ENCODE results near the gene MCCD1.

The MCCD1 gene

GRCh38 chr6:31577579-31577966 lies 48.8 kb downstream of the MCCD1 start:
- H3K4me3 ChIP-seq (IDR thresholded peaks at IDR 0.05; ENCODE audit: insufficient read depth, low read depth, low read length): no peak overlapping the region

GRCh38 chr6:31578184-31579118 lies 49.7 kb downstream of the MCCD1 start:
- Histone ChIP-seq H3K9ac (no peak overlapping the region), H3K79me2 (ENCODE audit: insufficient read depth, low read depth) (no peaks in the 10 kb centered on the region), H2AFZ (ENCODE audit: low read depth) (no peak overlapping the region), H3K27me3 (ENCODE audit: insufficient read depth, low read depth) (peaks cover 50% of the 10 kb centered on the region), H3K36me3 (ENCODE audit: insufficient read depth) (no peaks in the 10 kb centered on the region), H3K4me3 (IDR thresholded peaks at IDR 0.05; ENCODE audit: insufficient read depth, low read depth, low read length) (no peak overlapping the region), H3K4me2 (no peak overlapping the region), H3K4me1 (ENCODE audit: low read depth, poor library complexity, severe bottlenecking) (peaks cover 25% of the 10 kb centered on the region), H4K20me1 (ENCODE audit: insufficient read depth) (no peaks in the 10 kb centered on the region), H3K27ac (no peak overlapping the region)
- TF ChIP-seq CTCF (conservative IDR thresholded peaks at IDR 0.05; ENCODE audit: low read depth, low read length): no peak

More at GRCh38 chr6:31577579-31577966, 48.8 kb downstream of the MCCD1 start:
- H3K36me3 ChIP-seq (ENCODE audit: insufficient read depth): no peaks in the 10 kb centered on the region
- peaks cover 54% of the 10 kb centered on the region for H3K27me3 ChIP-seq (ENCODE audit: insufficient read depth, low read depth)
- peaks cover 20% of the 10 kb centered on the region for H3K4me1 ChIP-seq (ENCODE audit: low read depth, poor library complexity, severe bottlenecking)
- H3K9ac ChIP-seq: no peak overlapping the region
- H2AFZ ChIP-seq (ENCODE audit: low read depth): no peak overlapping the region
- no peaks in the 10 kb centered on the region for H3K79me2 ChIP-seq (ENCODE audit: insufficient read depth, low read depth)
- TF ChIP-seq CTCF (conservative IDR thresholded peaks at IDR 0.05; ENCODE audit: low read depth, low read length): no peak
- H4K20me1 ChIP-seq (ENCODE audit: insufficient read depth): no peaks in the 10 kb centered on the region
- no peak overlapping the region for H3K4me2 ChIP-seq
- H3K27ac ChIP-seq: no peak overlapping the region

GRCh38 chr6:31579119-31579505 lies 50.4 kb downstream of the MCCD1 start:
- H2AFZ ChIP-seq (ENCODE audit: low read depth): no peak overlapping the region
- no peaks in the 10 kb centered on the region for H3K36me3 ChIP-seq (ENCODE audit: insufficient read depth)
- no peak overlapping the region for H3K9ac ChIP-seq
- no peak overlapping the region for H3K27ac ChIP-seq
- peaks cover 25% of the 10 kb centered on the region for H3K4me1 ChIP-seq (ENCODE audit: low read depth, poor library complexity, severe bottlenecking)
- H3K4me2 ChIP-seq: no peak overlapping the region
- TF ChIP-seq CTCF (conservative IDR thresholded peaks at IDR 0.05; ENCODE audit: low read depth, low read length): no peak
- H4K20me1 ChIP-seq (ENCODE audit: insufficient read depth): no peaks in the 10 kb centered on the region
- H3K79me2 ChIP-seq (ENCODE audit: insufficient read depth, low read depth): no peaks in the 10 kb centered on the region
- no peak overlapping the region for H3K4me3 ChIP-seq (IDR thresholded peaks at IDR 0.05; ENCODE audit: insufficient read depth, low read depth, low read length)
- peaks cover 44% of the 10 kb centered on the region for H3K27me3 ChIP-seq (ENCODE audit: insufficient read depth, low read depth)
